Astrocyte (in vitro differentiated cells and primary cell): Measurements from ENCODE around the gene CREB5. TPM values are rescaled to one million over a fixed set of nuclear protein-coding genes. Genes with fewer than 3 reads are reported as not detected.

Experiments used
- DNase-seq: peaks from one replicate; pipeline ENCODE4 v3.0.0-alpha.2; 2010; ENCODE audit warnings: low read depth
- FAIRE-seq: peaks from 2 replicates; lab custom pipeline; 2011; peaks lifted over from hg19 to GRCh38; lab: Jason Lieb, UNC
- H2AFZ ChIP-seq: 2 replicates; pipeline ENCODE4 v1.6.0; 2012; ENCODE audit warnings: low read depth, low read length, inconsistent platforms
- H3K27ac ChIP-seq: 2 replicates; pipeline ENCODE4 v1.5.1; 2011; ENCODE audit warnings: low read depth, low read length, inconsistent platforms
- H3K27me3 ChIP-seq: 2 replicates; pipeline ENCODE4 v1.6.0; 2011; ENCODE audit warnings: low read length, inconsistent platforms; ENCODE audit not compliant: insufficient read depth
- H3K36me3 ChIP-seq: 2 replicates; pipeline ENCODE4 v1.5.1; 2011; ENCODE audit warnings: low read length, inconsistent platforms; ENCODE audit not compliant: insufficient read depth
- H3K4me1 ChIP-seq: 2 replicates; pipeline ENCODE4 v1.5.1; 2011; ENCODE audit warnings: low read length, inconsistent platforms; ENCODE audit not compliant: insufficient read depth
- H3K4me2 ChIP-seq: 2 replicates; pipeline ENCODE4 v1.6.0; 2012; ENCODE audit warnings: low read length, inconsistent platforms
- H3K4me3 ChIP-seq: 2 replicates; pipeline ENCODE4 v1.5.1; 2011; ENCODE audit warnings: low read depth, mild to moderate bottlenecking, low read length, inconsistent platforms; ENCODE audit not compliant: insufficient read depth
- H3K79me2 ChIP-seq: 2 replicates; pipeline ENCODE4 v1.6.0; 2012; ENCODE audit warnings: mild to moderate bottlenecking, low read length, inconsistent platforms; ENCODE audit not compliant: insufficient read depth
- H3K9ac ChIP-seq: 2 replicates; pipeline ENCODE4 v1.6.0; 2012; ENCODE audit warnings: mild to moderate bottlenecking, low read length, inconsistent platforms
- H3K9me3 ChIP-seq: 2 replicates; pipeline ENCODE4 v1.5.1; 2012; ENCODE audit warnings: low read depth, mild to moderate bottlenecking, low read length, inconsistent platforms; ENCODE audit not compliant: insufficient read depth
- H4K20me1 ChIP-seq: 2 replicates; pipeline ENCODE4 v1.6.0; 2012; ENCODE audit warnings: low read length, inconsistent platforms; ENCODE audit not compliant: insufficient read depth
- H3K27ac Mint-ChIP-seq: one replicate; pipeline ENCODE4 v1.8.0; 2021; ENCODE audit warnings: mild to moderate bottlenecking, mixed read lengths; ENCODE audit not compliant: unreplicated experiment
- H3K27me3 Mint-ChIP-seq: one replicate; pipeline ENCODE4 v1.8.0; 2021; ENCODE audit warnings: low read depth, mixed read lengths; ENCODE audit not compliant: unreplicated experiment
- H3K36me3 Mint-ChIP-seq: one replicate; pipeline ENCODE4 v1.8.0; 2021; ENCODE audit warnings: low read depth, mixed read lengths; ENCODE audit not compliant: unreplicated experiment
- H3K4me1 Mint-ChIP-seq: one replicate; pipeline ENCODE4 v1.8.0; 2021; ENCODE audit warnings: low read depth, mixed read lengths; ENCODE audit not compliant: unreplicated experiment
- H3K4me3 Mint-ChIP-seq: one replicate; pipeline ENCODE4 v1.8.0; 2021; ENCODE audit warnings: mild to moderate bottlenecking, moderate library complexity, mixed read lengths; ENCODE audit not compliant: unreplicated experiment
- H3K9me3 Mint-ChIP-seq: one replicate; pipeline ENCODE4 v1.8.0; 2021; ENCODE audit warnings: mild to moderate bottlenecking, mixed read lengths; ENCODE audit not compliant: unreplicated experiment
- EZH2 ChIP-seq: IDR thresholded peaks from 2 replicates; pipeline ENCODE4 v1.6.1; 2012; ENCODE audit warnings: mild to moderate bottlenecking, low read length, inconsistent platforms; ENCODE audit not compliant: insufficient read depth
- total RNA-seq: library from RNA; stranded (reverse); gene quantifications from 2 replicates; pipeline ENCODE4 v1.2.1, GENCODE V29; 2021
- TF ChIP-seq, protein P1 (sequence below): IDR thresholded peaks from 2 replicates; pipeline ENCODE4 v1.5.1; 2011; ENCODE audit warnings: low read depth, mild to moderate bottlenecking, inconsistent platforms, low read length, moderate library complexity; ENCODE audit not compliant: insufficient read depth

The CREB5 gene
- total RNA-seq, 1 donor from 2014 or later, result 25.4 TPM

DNA sequence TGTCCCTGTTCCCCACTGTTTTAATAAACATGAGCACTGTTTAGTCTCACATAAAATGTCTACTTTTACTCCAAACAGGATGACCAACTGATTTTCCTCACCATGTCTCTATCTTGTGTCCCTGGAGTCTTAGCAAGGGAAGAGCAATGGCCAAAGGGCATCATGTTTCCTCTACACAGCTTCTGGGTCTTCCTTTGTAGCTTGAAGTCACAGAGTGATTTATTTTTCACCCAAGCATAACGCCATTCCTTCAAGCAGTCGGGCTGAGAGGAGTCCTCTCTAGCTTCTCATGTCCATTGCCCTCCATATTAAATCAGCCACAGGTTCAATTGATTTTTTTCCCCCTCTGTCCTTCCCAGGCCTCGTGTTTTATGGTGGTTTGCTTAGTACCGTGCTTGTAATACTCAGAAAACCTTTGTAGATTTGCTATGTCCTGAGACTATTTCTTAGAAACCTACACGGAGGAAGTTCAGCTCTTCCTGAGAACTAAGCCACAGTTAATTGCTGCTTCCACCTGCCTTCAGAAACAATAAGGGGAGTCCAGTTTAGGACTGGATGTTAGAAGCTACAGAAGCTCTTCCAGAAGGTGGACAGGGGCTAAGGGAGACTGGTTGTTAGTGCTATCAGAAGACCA is 178.8 kb downstream of the CREB5 start:
- H3K9me3 ChIP-seq, result no peaks in the 10 kb centered on the region
- H3K36me3 Mint-ChIP-seq, result no peaks in the 10 kb centered on the region
- no peak overlapping the region for H3K4me3 Mint-ChIP-seq
- peaks cover 30% of the 10 kb centered on the region for H3K4me1 Mint-ChIP-seq
- no peak overlapping the region for H3K4me2 ChIP-seq
- no peak for FAIRE-seq
- no peaks in the 10 kb centered on the region for H3K36me3 ChIP-seq
- no peaks in the 10 kb centered on the region for H4K20me1 ChIP-seq
- H3K79me2 ChIP-seq, result no peaks in the 10 kb centered on the region
- no peak overlapping the region for H3K9ac ChIP-seq
- no peak for DNase-seq
- no peak overlapping the region for H3K4me3 ChIP-seq
- no peak overlapping the region for H3K27ac ChIP-seq
- H3K4me1 ChIP-seq, result no peaks in the 10 kb centered on the region
- H3K9me3 Mint-ChIP-seq, result no peaks in the 10 kb centered on the region
- H3K27ac Mint-ChIP-seq, result no peak overlapping the region
- H3K27me3 Mint-ChIP-seq, result peaks cover 3% of the 10 kb centered on the region
- no peak overlapping the region for H2AFZ ChIP-seq
- no peaks in the 10 kb centered on the region for H3K27me3 ChIP-seq
- TF ChIP-seq EZH2, result no peak
- TF ChIP-seq, protein P1, sequence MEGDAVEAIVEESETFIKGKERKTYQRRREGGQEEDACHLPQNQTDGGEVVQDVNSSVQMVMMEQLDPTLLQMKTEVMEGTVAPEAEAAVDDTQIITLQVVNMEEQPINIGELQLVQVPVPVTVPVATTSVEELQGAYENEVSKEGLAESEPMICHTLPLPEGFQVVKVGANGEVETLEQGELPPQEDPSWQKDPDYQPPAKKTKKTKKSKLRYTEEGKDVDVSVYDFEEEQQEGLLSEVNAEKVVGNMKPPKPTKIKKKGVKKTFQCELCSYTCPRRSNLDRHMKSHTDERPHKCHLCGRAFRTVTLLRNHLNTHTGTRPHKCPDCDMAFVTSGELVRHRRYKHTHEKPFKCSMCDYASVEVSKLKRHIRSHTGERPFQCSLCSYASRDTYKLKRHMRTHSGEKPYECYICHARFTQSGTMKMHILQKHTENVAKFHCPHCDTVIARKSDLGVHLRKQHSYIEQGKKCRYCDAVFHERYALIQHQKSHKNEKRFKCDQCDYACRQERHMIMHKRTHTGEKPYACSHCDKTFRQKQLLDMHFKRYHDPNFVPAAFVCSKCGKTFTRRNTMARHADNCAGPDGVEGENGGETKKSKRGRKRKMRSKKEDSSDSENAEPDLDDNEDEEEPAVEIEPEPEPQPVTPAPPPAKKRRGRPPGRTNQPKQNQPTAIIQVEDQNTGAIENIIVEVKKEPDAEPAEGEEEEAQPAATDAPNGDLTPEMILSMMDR, result no peak

DNA sequence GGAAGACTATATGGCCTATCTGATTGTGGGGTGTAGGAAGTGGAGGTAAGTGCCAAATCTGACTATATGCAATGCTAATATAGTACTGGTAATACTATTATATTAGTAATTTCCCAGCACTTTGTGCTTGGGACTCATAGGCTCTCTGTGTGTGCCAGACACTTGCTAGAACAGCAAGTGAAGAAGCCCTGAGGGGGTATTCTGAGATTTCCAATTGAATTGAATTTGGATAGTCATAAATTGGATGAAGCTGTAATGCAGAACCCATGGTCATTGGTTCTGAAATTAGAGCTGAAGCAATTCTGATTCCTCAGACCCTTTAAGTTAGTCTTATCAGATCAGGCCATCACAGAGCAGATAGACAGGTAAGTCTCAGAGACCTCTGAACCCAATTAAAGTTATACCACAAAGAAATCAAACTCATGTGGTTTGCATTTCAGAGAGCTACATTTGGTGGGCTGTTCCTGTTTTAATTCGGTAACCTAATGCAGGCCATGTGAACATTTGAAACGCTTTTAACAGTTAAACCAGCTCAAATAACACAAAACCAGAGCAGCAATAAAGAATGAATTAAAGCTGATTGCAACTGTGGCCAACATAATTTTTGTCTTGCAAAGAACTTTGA is 179.5 kb downstream of the CREB5 start:
- no peak overlapping the region for H3K4me2 ChIP-seq
- H3K9me3 ChIP-seq, result no peaks in the 10 kb centered on the region
- no peak overlapping the region for H3K9ac ChIP-seq
- H4K20me1 ChIP-seq, result no peaks in the 10 kb centered on the region
- H3K9me3 Mint-ChIP-seq, result no peaks in the 10 kb centered on the region
- H3K27me3 Mint-ChIP-seq, result peaks cover 3% of the 10 kb centered on the region
- no peak overlapping the region for H3K27ac Mint-ChIP-seq
- FAIRE-seq, result no peak
- H3K4me1 ChIP-seq, result no peaks in the 10 kb centered on the region
- no peaks in the 10 kb centered on the region for H3K27me3 ChIP-seq
- peaks cover 33% of the 10 kb centered on the region for H3K4me1 Mint-ChIP-seq
- no peak overlapping the region for H2AFZ ChIP-seq
- H3K4me3 ChIP-seq, result no peak overlapping the region
- no peak for DNase-seq
- H3K36me3 Mint-ChIP-seq, result no peaks in the 10 kb centered on the region
- no peaks in the 10 kb centered on the region for H3K36me3 ChIP-seq
- no peak overlapping the region for H3K4me3 Mint-ChIP-seq
- no peak for TF ChIP-seq EZH2
- TF ChIP-seq, protein P1, result no peak
- H3K27ac ChIP-seq, result no peak overlapping the region
- H3K79me2 ChIP-seq, result no peaks in the 10 kb centered on the region

DNA sequence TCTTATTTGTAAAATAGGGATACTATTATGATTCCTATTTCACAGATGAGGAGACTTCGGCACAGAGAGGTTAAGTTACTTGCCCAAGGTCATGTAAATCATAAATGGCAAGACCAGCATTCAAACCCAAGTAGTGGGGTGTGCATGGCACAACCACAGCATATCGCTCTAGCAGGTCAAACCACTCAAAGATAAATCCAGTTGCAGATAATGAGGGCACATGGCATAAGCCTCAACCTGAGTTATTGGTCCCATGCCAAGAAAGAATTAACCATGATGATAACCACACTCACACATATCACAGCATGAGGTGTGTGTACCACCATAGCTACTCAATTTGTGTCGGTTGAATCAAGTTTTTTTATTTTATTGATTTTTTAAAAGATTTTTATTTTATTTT is 180.5 kb downstream of the CREB5 start:
- Mint-ChIP-seq H3K9me3 (no peaks in the 10 kb centered on the region), H3K4me3 (no peak overlapping the region), H3K27me3 (peaks cover 3% of the 10 kb centered on the region), H3K4me1 (peaks cover 24% of the 10 kb centered on the region), H3K36me3 (no peaks in the 10 kb centered on the region), H3K27ac (no peak overlapping the region)
- DNase-seq (no peak), FAIRE-seq (no peak)
- Histone ChIP-seq H3K4me2 (no peak overlapping the region), H3K27ac (no peak overlapping the region), H3K36me3 (no peaks in the 10 kb centered on the region), H3K4me1 (no peaks in the 10 kb centered on the region), H3K79me2 (no peaks in the 10 kb centered on the region), H3K4me3 (no peak overlapping the region), H4K20me1 (no peaks in the 10 kb centered on the region), H2AFZ (no peak overlapping the region), H3K9ac (no peak overlapping the region), H3K27me3 (no peaks in the 10 kb centered on the region), H3K9me3 (no peaks in the 10 kb centered on the region)
- TF ChIP-seq EZH2, result no peak
- TF ChIP-seq, protein P1, result no peak
